GM12875 (cell line): ENCODE measurements around the gene TSPAN14.

Experiments
- H3K4me3 ChIP-seq: one replicate; pipeline ENCODE4 v1.5.1; 2011; ENCODE audit warnings: low read depth, low read length, control low read depth
- TF ChIP-seq, protein P1 (sequence below): IDR thresholded peaks from 2 replicates; pipeline ENCODE4 v1.5.1; 2011; ENCODE audit warnings: low read depth, mild to moderate bottlenecking, control low read depth, inconsistent platforms, low read length, moderate library complexity, borderline replicate concordance; ENCODE audit not compliant: insufficient read depth

The TSPAN14 gene

DNA sequence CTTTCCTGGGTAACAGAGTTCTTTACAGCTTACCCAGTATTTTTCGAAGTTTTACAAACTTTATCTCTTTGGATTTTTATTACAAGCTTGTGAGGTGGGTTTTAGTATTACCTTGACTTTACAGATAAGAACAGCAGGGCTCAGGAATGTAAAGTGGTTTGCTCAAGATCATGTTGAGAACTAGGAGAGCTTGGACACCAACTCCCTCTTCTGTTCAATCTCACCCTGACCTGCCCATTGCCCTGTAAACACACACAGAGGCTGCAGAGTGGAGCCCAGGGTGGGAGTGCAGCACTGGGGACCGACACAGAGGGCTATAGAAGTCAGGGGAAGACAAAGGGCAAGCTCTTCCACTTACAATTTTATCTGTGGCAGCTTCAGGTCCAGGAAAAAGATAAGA is 4.6 kb upstream of the TSPAN14 start:
- TF ChIP-seq, protein P1, sequence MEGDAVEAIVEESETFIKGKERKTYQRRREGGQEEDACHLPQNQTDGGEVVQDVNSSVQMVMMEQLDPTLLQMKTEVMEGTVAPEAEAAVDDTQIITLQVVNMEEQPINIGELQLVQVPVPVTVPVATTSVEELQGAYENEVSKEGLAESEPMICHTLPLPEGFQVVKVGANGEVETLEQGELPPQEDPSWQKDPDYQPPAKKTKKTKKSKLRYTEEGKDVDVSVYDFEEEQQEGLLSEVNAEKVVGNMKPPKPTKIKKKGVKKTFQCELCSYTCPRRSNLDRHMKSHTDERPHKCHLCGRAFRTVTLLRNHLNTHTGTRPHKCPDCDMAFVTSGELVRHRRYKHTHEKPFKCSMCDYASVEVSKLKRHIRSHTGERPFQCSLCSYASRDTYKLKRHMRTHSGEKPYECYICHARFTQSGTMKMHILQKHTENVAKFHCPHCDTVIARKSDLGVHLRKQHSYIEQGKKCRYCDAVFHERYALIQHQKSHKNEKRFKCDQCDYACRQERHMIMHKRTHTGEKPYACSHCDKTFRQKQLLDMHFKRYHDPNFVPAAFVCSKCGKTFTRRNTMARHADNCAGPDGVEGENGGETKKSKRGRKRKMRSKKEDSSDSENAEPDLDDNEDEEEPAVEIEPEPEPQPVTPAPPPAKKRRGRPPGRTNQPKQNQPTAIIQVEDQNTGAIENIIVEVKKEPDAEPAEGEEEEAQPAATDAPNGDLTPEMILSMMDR, result no peak
- no peak overlapping the region for H3K4me3 ChIP-seq

- TF ChIP-seq, protein P1, result no peak
- H3K4me3 ChIP-seq, result no peak overlapping the region
Observed at GRCh38 chr10:80451132-80451531, 3.0 kb upstream of the TSPAN14 start.

- TF ChIP-seq, protein P1, result no peak
- H3K4me3 ChIP-seq, result no peak overlapping the region
Observed at GRCh38 chr10:80452069-80452468, 2.0 kb upstream of the TSPAN14 start.

DNA sequence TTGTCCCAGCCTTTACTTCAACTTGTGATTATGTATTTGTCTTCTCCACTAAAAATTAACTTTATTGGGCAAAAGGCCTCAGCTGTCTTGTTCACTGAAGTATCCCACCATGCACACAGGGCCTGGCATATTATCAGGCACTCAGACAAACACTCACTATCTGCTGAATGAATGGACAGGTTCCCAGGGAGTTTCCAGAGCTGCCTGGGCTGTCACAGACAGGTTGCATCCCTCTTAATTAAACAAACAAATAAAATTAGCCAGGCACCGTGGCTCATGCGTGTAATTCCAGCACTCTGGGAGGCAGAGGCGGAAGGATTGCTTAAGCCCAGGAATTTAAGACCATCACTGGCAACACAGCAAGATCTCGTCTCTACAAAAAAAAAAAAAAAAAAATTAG is 1.5 kb upstream of the TSPAN14 start:
- TF ChIP-seq, protein P1, result no peak
- no peak overlapping the region for H3K4me3 ChIP-seq

- TF ChIP-seq, protein P1, result no peak
- peak overlapping the region; percentile 26 for H3K4me3 ChIP-seq
Observed at GRCh38 chr10:80453056-80453841, 861 bp upstream of the TSPAN14 start.

GRCh38 chr10:80454513-80455460 is 677 bp downstream of the TSPAN14 start:
- H3K4me3 ChIP-seq, result peak overlapping the region; percentile 80

More at GRCh38 chr10:80454513-80455460, 677 bp downstream of the TSPAN14 start:
- TF ChIP-seq, protein P1, result no peak
